KG1 (cell line): ENCODE data around the gene GSTCD.
A peak's percentile ranks its signal among the peaks of the same experiment; 100 is the strongest.
"Not testable (repeated sequence)": the region's sequence is repeated elsewhere in the genome, so short reads cannot be mapped to it uniquely, and the experiment has no call there.

Experiments used
- DNase-seq: peaks from one replicate; lab custom pipeline; 2025; lab: John Stamatoyannopoulos, UW

The GSTCD gene

GRCh38 chr4:105715692-105716278 lies 7.2 kb downstream of the GSTCD start:
- peak; percentile 12 for DNase-seq

GRCh38 chr4:105719204-105719603 lies 10.6 kb downstream of the GSTCD start:
- DNase-seq, result no peak

- DNase-seq, result no peak
Measured at GRCh38 chr4:105725623-105726022, 17.0 kb downstream of the GSTCD start.

GRCh38 chr4:105729895-105730294 lies 21.3 kb downstream of the GSTCD start:
- DNase-seq, result not testable (repeated sequence)

- DNase-seq, result not testable (repeated sequence)
Measured at GRCh38 chr4:105735217-105735616, 26.6 kb downstream of the GSTCD start.

GRCh38 chr4:105741548-105741947 lies 33.0 kb downstream of the GSTCD start:
- no peak for DNase-seq

- DNase-seq, result no peak
Measured at GRCh38 chr4:105748222-105748621, 39.6 kb downstream of the GSTCD start.

GRCh38 chr4:105751718-105752299 lies 43.2 kb downstream of the GSTCD start:
- no peak for DNase-seq

- DNase-seq, result no peak
Measured at GRCh38 chr4:105753361-105753760, 44.8 kb downstream of the GSTCD start.

GRCh38 chr4:105755375-105755774 lies 46.8 kb downstream of the GSTCD start:
- no peak for DNase-seq

GRCh38 chr4:105758958-105759357 lies 50.4 kb downstream of the GSTCD start:
- DNase-seq, result no peak

- DNase-seq, result no peak
Measured at GRCh38 chr4:105765690-105766407, 57.3 kb downstream of the GSTCD start.

- DNase-seq, result no peak
Measured at GRCh38 chr4:105767579-105767978, 59.0 kb downstream of the GSTCD start.

GRCh38 chr4:105770524-105770923 lies 61.9 kb downstream of the GSTCD start:
- DNase-seq, result not testable (repeated sequence)

- DNase-seq, result not testable (repeated sequence)
Measured at GRCh38 chr4:105772065-105772464, 63.5 kb downstream of the GSTCD start.

GRCh38 chr4:105775760-105776415 lies 67.3 kb downstream of the GSTCD start:
- DNase-seq, result not testable (repeated sequence)

GRCh38 chr4:105780176-105780575 lies 71.6 kb downstream of the GSTCD start:
- no peak for DNase-seq

- DNase-seq, result no peak
Measured at GRCh38 chr4:105784761-105785160, 76.2 kb downstream of the GSTCD start.

GRCh38 chr4:105785792-105786191 lies 77.2 kb downstream of the GSTCD start:
- DNase-seq, result no peak

GRCh38 chr4:105786748-105787147 lies 78.2 kb downstream of the GSTCD start:
- DNase-seq, result no peak

- no peak for DNase-seq
Measured at GRCh38 chr4:105797225-105797624, 88.6 kb downstream of the GSTCD start.

- DNase-seq, result no peak
Measured at GRCh38 chr4:105805501-105806120, 97.0 kb downstream of the GSTCD start.
